HFF-Myc (cell line): Measurements from ENCODE around the gene SNCA.

Experiments used
- DNase-seq: peaks from one replicate; pipeline ENCODE4 v3.0.0-alpha.2; 2011; ENCODE audit warnings: low read depth; ENCODE audit errors: extremely low read depth
- H3K4me3 ChIP-seq: replicated peaks from 2 replicates; pipeline ENCODE4 v1.5.1; 2011; ENCODE audit warnings: low read depth, mild to moderate bottlenecking, control low read depth, low read length
- CTCF ChIP-seq: IDR thresholded peaks from 2 replicates; pipeline ENCODE4 v1.5.1; 2012; ENCODE audit warnings: mild to moderate bottlenecking, low read depth, low read length, control low read depth; ENCODE audit errors: missing control alignments

Gene SNCA

GRCh38 chr4:89708903-89709421 lies 128.0 kb downstream of the SNCA start:
- DNase-seq: no peak
- TF ChIP-seq CTCF: no peak
- no peak overlapping the region for H3K4me3 ChIP-seq

- H3K4me3 ChIP-seq: no peak overlapping the region
- no peak for DNase-seq
- TF ChIP-seq CTCF: no peak
These were observed 129.5 kb downstream of the SNCA start for GRCh38 chr4:89707467-89707866.

- no peak for TF ChIP-seq CTCF
- H3K4me3 ChIP-seq: no peak overlapping the region
- DNase-seq: no peak
These were observed 132.1 kb downstream of the SNCA start for GRCh38 chr4:89704651-89705395.

- no peak for DNase-seq
- H3K4me3 ChIP-seq: no peak overlapping the region
- TF ChIP-seq CTCF: no peak
These were observed 133.0 kb downstream of the SNCA start for GRCh38 chr4:89703829-89704590.

- DNase-seq: no peak
- TF ChIP-seq CTCF: no peak
- no peak overlapping the region for H3K4me3 ChIP-seq
These were observed 136.1 kb downstream of the SNCA start for GRCh38 chr4:89700766-89701423.

GRCh38 chr4:89685690-89686089 lies 151.3 kb downstream of the SNCA start:
- no peak for TF ChIP-seq CTCF
- DNase-seq: no peak
- H3K4me3 ChIP-seq: no peak overlapping the region
